ENCODE data around the gene ATP6V1F. TPM values are rescaled to one million over a fixed set of nuclear protein-coding genes. Genes with fewer than 3 reads are reported as not detected.

Gene ATP6V1F
- total RNA-seq, 4 donors from 2014 or later: 103 to 148 (median 130) TPM

- no peak overlapping the region for H3K4me3 ChIP-seq
- intact Hi-C loops (cut with DNase I): no loop called here
- H3K9me3 ChIP-seq: no peaks in the 10 kb centered on the region
- H3K36me3 ChIP-seq: peaks cover 0 to 87% (median 0%) of the 10 kb centered on the region in 3 donors
- no peak overlapping the region for H3K27ac ChIP-seq
- WGBS, 2 donors: 73 to 75% methylated on average over 10 to 11 of the region's 19 CpGs
- peaks cover 0 to 9% (median 0%) of the 10 kb centered on the region in 3 donors for H3K4me1 ChIP-seq
- no peak for DNase-seq
- TF ChIP-seq POLR2A (IDR thresholded peaks at IDR 0.05): no peak
- TF ChIP-seq, protein P1, sequence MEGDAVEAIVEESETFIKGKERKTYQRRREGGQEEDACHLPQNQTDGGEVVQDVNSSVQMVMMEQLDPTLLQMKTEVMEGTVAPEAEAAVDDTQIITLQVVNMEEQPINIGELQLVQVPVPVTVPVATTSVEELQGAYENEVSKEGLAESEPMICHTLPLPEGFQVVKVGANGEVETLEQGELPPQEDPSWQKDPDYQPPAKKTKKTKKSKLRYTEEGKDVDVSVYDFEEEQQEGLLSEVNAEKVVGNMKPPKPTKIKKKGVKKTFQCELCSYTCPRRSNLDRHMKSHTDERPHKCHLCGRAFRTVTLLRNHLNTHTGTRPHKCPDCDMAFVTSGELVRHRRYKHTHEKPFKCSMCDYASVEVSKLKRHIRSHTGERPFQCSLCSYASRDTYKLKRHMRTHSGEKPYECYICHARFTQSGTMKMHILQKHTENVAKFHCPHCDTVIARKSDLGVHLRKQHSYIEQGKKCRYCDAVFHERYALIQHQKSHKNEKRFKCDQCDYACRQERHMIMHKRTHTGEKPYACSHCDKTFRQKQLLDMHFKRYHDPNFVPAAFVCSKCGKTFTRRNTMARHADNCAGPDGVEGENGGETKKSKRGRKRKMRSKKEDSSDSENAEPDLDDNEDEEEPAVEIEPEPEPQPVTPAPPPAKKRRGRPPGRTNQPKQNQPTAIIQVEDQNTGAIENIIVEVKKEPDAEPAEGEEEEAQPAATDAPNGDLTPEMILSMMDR (IDR thresholded peaks at IDR 0.05): no peak
- H3K27me3 ChIP-seq: no peaks in the 10 kb centered on the region
These were observed 16.7 kb upstream of the ATP6V1F start for GRCh38 chr7:128845987-128846386.

- H3K27ac ChIP-seq: no peak overlapping the region
- intact Hi-C loops (cut with DNase I): no loop called here
- no peaks in the 10 kb centered on the region for H3K9me3 ChIP-seq
- no peak for DNase-seq
- H3K4me1 ChIP-seq: peaks cover 0 to 4% (median 0%) of the 10 kb centered on the region in 3 donors
- H3K27me3 ChIP-seq: no peaks in the 10 kb centered on the region
- TF ChIP-seq, protein P1 (IDR thresholded peaks at IDR 0.05): no peak
- TF ChIP-seq POLR2A (IDR thresholded peaks at IDR 0.05): no peak
- whole genome bisulfite sequencing, 2 donors: 82 to 84% methylated on average over 6 to 14 of the region's 14 CpGs
- H3K4me3 ChIP-seq: no peak overlapping the region
- H3K36me3 ChIP-seq: peaks cover 0 to 91% (median 0%) of the 10 kb centered on the region in 3 donors
These were observed 15.7 kb upstream of the ATP6V1F start for GRCh38 chr7:128846781-128847444.

DNA sequence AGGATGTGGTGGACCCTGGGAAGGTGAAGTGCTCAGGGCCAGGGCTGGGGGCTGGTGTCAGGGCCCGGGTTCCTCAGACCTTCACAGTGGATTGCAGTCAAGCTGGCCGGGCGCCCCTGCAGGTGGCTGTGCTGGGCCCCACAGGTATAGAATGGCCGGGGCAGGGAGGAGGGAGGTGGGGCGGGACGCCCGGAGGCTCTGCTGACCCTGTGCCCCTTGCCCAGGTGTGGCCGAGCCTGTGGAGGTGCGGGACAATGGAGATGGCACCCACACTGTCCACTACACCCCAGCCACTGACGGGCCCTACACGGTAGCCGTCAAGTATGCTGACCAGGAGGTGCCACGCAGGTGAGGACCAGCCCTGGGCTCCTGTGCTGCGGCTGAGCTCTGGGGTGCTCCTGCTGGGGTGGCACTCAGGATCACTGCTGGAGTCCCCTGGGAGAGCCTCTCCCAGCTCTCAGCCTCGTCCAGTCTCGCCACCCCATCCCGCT is 14.9 kb upstream of the ATP6V1F start:
- Histone ChIP-seq H3K4me1 (no peaks in the 10 kb centered on the region), H3K4me3 (no peak overlapping the region), H3K27ac (peak overlapping the region in 1 of 4 donors; percentile 5), H3K27me3 (no peaks in the 10 kb centered on the region), H3K9me3 (no peaks in the 10 kb centered on the region), H3K36me3 (peaks cover 0 to 95% (median 0%) of the 10 kb centered on the region in 3 donors)
- 83% methylated on average over 12 of the region's 17 CpGs; no CpG with 5 or more reads in 1 of the 2 donors for WGBS, 2 donors
- intact Hi-C loops (cut with DNase I): no loop called here
- no peak for TF ChIP-seq POLR2A (IDR thresholded peaks at IDR 0.05)
- TF ChIP-seq, protein P1 (IDR thresholded peaks at IDR 0.05): no peak
- DNase-seq: no peak

GRCh38 chr7:128848289-128849155 is 14.1 kb upstream of the ATP6V1F start:
- TF ChIP-seq, protein P1 (IDR thresholded peaks at IDR 0.05): no peak
- TF ChIP-seq POLR2A (IDR thresholded peaks at IDR 0.05): no peak
- no peak for DNase-seq
- intact Hi-C loops (cut with DNase I): no loop called here

GRCh38 chr7:128849156-128849515 is 13.5 kb upstream of the ATP6V1F start:
- no peak overlapping the region for H3K4me3 ChIP-seq
- H3K36me3 ChIP-seq: peaks cover 0 to 94% (median 0%) of the 10 kb centered on the region in 3 donors
- TF ChIP-seq, protein P1 (IDR thresholded peaks at IDR 0.05): no peak
- TF ChIP-seq POLR2A (IDR thresholded peaks at IDR 0.05): no peak
- peaks cover 0 to 7% (median 0%) of the 10 kb centered on the region in 4 donors for H3K27me3 ChIP-seq
- no peaks in the 10 kb centered on the region for H3K4me1 ChIP-seq
- no peak for DNase-seq
- 92 to 95% methylated on average over 8 to 12 of the region's 16 CpGs for whole genome bisulfite sequencing, 2 donors
- no peak overlapping the region for H3K27ac ChIP-seq
- intact Hi-C loops (cut with DNase I): no loop called here
- H3K9me3 ChIP-seq: no peaks in the 10 kb centered on the region

More at GRCh38 chr7:128848289-128849155, 14.1 kb upstream of the ATP6V1F start:
- no peaks in the 10 kb centered on the region for H3K9me3 ChIP-seq
- H3K27me3 ChIP-seq: peaks cover 0 to 7% (median 0%) of the 10 kb centered on the region in 4 donors
- no peak overlapping the region for H3K4me3 ChIP-seq
- peak overlapping the region in 1 of 4 donors; percentile 5 for H3K27ac ChIP-seq
- WGBS, 2 donors: 77 to 78% methylated on average over 13 to 18 of the region's 31 CpGs
- H3K36me3 ChIP-seq: peaks cover 0 to 94% (median 0%) of the 10 kb centered on the region in 3 donors
- H3K4me1 ChIP-seq: no peaks in the 10 kb centered on the region
